Epithelial cell of esophagus (primary cell): ENCODE measurements around the gene PDLIM4.

Experiments
- DNase-seq: peaks from one replicate; pipeline ENCODE4 v3.0.0; 2010; ENCODE audit warnings: low read depth
- H3K4me3 ChIP-seq: 2 replicates; pipeline ENCODE4 v1.5.1; 2011; ENCODE audit warnings: mild to moderate bottlenecking, low read length, control low read depth
- CTCF ChIP-seq: IDR thresholded peaks from 2 replicates; pipeline ENCODE4 v1.5.1; 2011; ENCODE audit warnings: low read depth, mild to moderate bottlenecking, low read length, control low read depth, inconsistent platforms; ENCODE audit not compliant: insufficient read depth; ENCODE audit errors: missing control alignments

PDLIM4 gene

GRCh38 chr5:132295505-132296411 is 38.3 kb downstream of the PDLIM4 start:
- TF ChIP-seq CTCF: no peak
- peak overlapping the region; percentile 56 for H3K4me3 ChIP-seq
- peak; percentile 23 for DNase-seq

GRCh38 chr5:132296412-132297016 is 39.0 kb downstream of the PDLIM4 start:
- no peak for TF ChIP-seq CTCF
- no peak for DNase-seq
- no peak overlapping the region for H3K4me3 ChIP-seq

GRCh38 chr5:132297211-132297940 is 39.9 kb downstream of the PDLIM4 start:
- no peak overlapping the region for H3K4me3 ChIP-seq
- DNase-seq: no peak
- TF ChIP-seq CTCF: no peak

- no peak overlapping the region for H3K4me3 ChIP-seq
- peak; percentile 50 for DNase-seq
- no peak for TF ChIP-seq CTCF
These were observed 41.1 kb downstream of the PDLIM4 start for GRCh38 chr5:132298298-132299212.

- no peak overlapping the region for H3K4me3 ChIP-seq
- no peak for TF ChIP-seq CTCF
- DNase-seq: no peak
These were observed 42.4 kb downstream of the PDLIM4 start for GRCh38 chr5:132299917-132300316.

GRCh38 chr5:132300577-132301343 is 43.3 kb downstream of the PDLIM4 start:
- TF ChIP-seq CTCF: no peak
- H3K4me3 ChIP-seq: no peak overlapping the region
- no peak for DNase-seq
